Mesodermal cell (in vitro differentiated cells): ENCODE results near the gene CDO1. TPM values are rescaled to one million over a fixed set of nuclear protein-coding genes. Genes with fewer than 3 reads are reported as not detected.

ENCODE experiments used
- H3K27ac ChIP-seq: 2 replicates; pipeline ENCODE4 v1.7.0; 2013; ENCODE audit warnings: mild to moderate bottlenecking, low read depth, low read length, moderate library complexity; ENCODE audit not compliant: severe bottlenecking
- H3K36me3 ChIP-seq: 2 replicates; pipeline ENCODE4 v1.7.1; 2013; ENCODE audit warnings: mild to moderate bottlenecking, low read length, moderate library complexity; ENCODE audit not compliant: control insufficient read depth, insufficient read depth
- H3K4me1 ChIP-seq: one replicate; pipeline ENCODE4 v1.7.1; 2013; ENCODE audit warnings: mild to moderate bottlenecking, low read length; ENCODE audit not compliant: insufficient read depth, control insufficient read depth, poor library complexity, severe bottlenecking
- H3K4me3 ChIP-seq: 2 replicates; pipeline ENCODE4 v1.7.0; 2013; ENCODE audit warnings: low read length, control low read depth, mild to moderate bottlenecking; ENCODE audit not compliant: insufficient read depth, poor library complexity, severe bottlenecking; ENCODE audit errors: extremely low read depth
- H3K9me3 ChIP-seq: 2 replicates; pipeline ENCODE4 v1.7.1; 2013; ENCODE audit warnings: mild to moderate bottlenecking, low read length, moderate library complexity; ENCODE audit not compliant: control insufficient read depth
- WGBS, 2 experiments: methylation state at CpG; one replicate each; pipeline ENCODE4 v1.1.5; 2013; ENCODE audit warnings: missing lambda C conversion rate in 2 of 2; ENCODE audit not compliant: insufficient coverage in 2 of 2; 5-methylcytosine and 5-hydroxymethylcytosine counted together
- polyA plus RNA-seq, 2 experiments: library from polyadenylated mRNA; stranded (reverse); fragments of 50-300 nt; gene quantifications; one replicate each; pipeline ENCODE4 v1.2.3, GENCODE V29; 2013

CDO1 gene
- 10.2 TPM for polyA plus RNA-seq (2013, experiment 1 of 2)
- 10.0 TPM for polyA plus RNA-seq (2013, experiment 2 of 2)

- no peaks in the 10 kb centered on the region for H3K4me1 ChIP-seq
- H3K9me3 ChIP-seq = no peaks in the 10 kb centered on the region
- 0 to 2% methylated on average over 38 to 48 of the region's 69 CpGs for WGBS, 2 experiments
- no peaks in the 10 kb centered on the region for H3K36me3 ChIP-seq
- peak within 1 kb of the TSS; percentile 76 for H3K27ac ChIP-seq
- H3K4me3 ChIP-seq = peak within 1 kb of the TSS; percentile 62
Measured at GRCh38 chr5:115816226-115817081, at the start of gene CDO1. CDO1 (minus strand) TSS chr5:115816659; CDS start chr5:115816397, 262 bp downstream.

DNA sequence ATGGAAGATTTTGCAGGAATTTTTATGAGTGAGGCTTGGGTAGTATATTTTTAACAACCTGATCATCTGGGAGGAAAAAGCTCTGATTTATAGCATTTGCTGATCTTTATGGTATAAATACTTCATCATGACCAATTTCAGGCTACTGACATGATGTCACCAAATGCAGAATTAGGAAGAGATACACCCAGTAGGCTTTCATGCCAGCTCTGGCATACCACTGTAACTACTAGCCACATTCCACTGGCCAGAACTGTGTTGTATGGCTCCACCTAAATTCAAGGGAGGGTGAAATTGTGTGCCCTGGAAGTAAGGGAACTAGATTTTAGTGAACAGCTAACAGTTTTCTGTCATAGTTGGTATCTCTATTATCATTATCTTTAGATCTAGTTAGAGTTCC, 42.9 kb upstream of the CDO1 start:
- H3K9me3 ChIP-seq = no peaks in the 10 kb centered on the region
- no peaks in the 10 kb centered on the region for H3K36me3 ChIP-seq
- H3K4me3 ChIP-seq = no peak overlapping the region
- H3K27ac ChIP-seq = no peak overlapping the region
- peaks cover 16% of the 10 kb centered on the region for H3K4me1 ChIP-seq

DNA sequence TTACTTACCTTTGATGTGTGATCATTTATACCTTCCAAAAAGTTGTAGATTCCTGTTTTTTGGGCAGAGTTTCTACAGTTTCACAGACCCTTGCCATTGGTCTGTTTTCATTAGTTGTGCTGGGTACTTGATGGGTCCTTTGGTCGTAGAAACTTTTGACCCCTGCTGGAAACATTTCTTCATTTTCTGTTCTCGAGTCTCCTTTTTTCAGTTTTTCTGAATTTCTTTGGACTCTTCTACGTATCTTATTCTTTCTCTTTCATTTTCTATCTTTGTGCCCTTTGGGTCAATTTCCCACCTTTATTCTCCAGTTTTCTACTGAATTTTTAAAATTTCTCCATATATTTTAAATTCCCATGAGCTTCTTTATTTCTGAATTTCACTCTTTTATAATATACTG, 41.9 kb upstream of the CDO1 start:
- H3K27ac ChIP-seq = peak overlapping the region; percentile 3
- WGBS, 2 experiments = 87 to 100% methylated on average over 2 to 3 of the region's 3 CpGs
- H3K9me3 ChIP-seq = peaks cover 9% of the 10 kb centered on the region
- peaks cover 16% of the 10 kb centered on the region for H3K4me1 ChIP-seq
- no peak overlapping the region for H3K4me3 ChIP-seq
- no peaks in the 10 kb centered on the region for H3K36me3 ChIP-seq

- Histone ChIP-seq H3K36me3 (no peaks in the 10 kb centered on the region), H3K27ac (peak overlapping the region; percentile 3), H3K9me3 (peaks cover 11% of the 10 kb centered on the region), H3K4me3 (no peak overlapping the region), H3K4me1 (peaks cover 16% of the 10 kb centered on the region)
- WGBS, 2 experiments = no CpG with 5 or more reads among the region's 2 CpGs
Measured at GRCh38 chr5:115857626-115858349, 41.3 kb upstream of the CDO1 start.

- Histone ChIP-seq H3K27ac (no peak overlapping the region), H3K4me3 (no peak overlapping the region)
- WGBS, 2 experiments = no CpG with 5 or more reads among the region's 1 CpG
Measured at GRCh38 chr5:115857057-115857479, 40.6 kb upstream of the CDO1 start.

DNA sequence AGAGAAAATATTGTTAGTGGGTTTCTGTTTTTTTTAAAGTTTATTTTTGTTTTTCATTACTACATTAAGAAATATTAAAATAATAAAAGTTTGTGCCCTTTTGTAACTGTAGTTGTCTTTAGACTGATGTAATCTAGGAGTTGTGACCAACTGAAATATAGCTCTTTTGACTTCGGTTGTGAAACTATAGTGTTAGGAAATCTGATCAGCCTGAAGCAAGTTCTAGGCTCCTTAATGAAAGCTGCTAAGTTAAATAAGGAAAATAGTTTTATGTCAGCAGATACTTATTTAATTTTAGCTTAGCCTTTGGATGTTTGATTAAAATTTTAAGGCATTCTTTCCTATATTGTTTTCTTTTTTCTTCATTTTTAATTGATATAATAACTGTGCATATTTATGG, 39.5 kb upstream of the CDO1 start:
- no peak overlapping the region for H3K27ac ChIP-seq
- H3K4me1 ChIP-seq = peaks cover 16% of the 10 kb centered on the region
- H3K36me3 ChIP-seq = no peaks in the 10 kb centered on the region
- H3K4me3 ChIP-seq = no peak overlapping the region
- 71 to 100% methylated on average over 1 of the region's 1 CpG for WGBS, 2 experiments
- peaks cover 11% of the 10 kb centered on the region for H3K9me3 ChIP-seq

More at GRCh38 chr5:115857057-115857479, 40.6 kb upstream of the CDO1 start:
- peaks cover 16% of the 10 kb centered on the region for H3K4me1 ChIP-seq
- H3K9me3 ChIP-seq = peaks cover 11% of the 10 kb centered on the region
- no peaks in the 10 kb centered on the region for H3K36me3 ChIP-seq

- peaks cover 11% of the 10 kb centered on the region for H3K9me3 ChIP-seq
- WGBS, 2 experiments = no CpG with 5 or more reads among the region's 3 CpGs
- peaks cover 12% of the 10 kb centered on the region for H3K4me1 ChIP-seq
- no peaks in the 10 kb centered on the region for H3K36me3 ChIP-seq
- H3K4me3 ChIP-seq = no peak overlapping the region
- H3K27ac ChIP-seq = no peak overlapping the region
Measured at GRCh38 chr5:115854139-115854538, 37.7 kb upstream of the CDO1 start.

GRCh38 chr5:115850744-115851416, 34.4 kb upstream of the CDO1 start:
- no peaks in the 10 kb centered on the region for H3K36me3 ChIP-seq
- no peak overlapping the region for H3K4me3 ChIP-seq
- no peaks in the 10 kb centered on the region for H3K4me1 ChIP-seq
- 95 to 96% methylated on average over 3 of the region's 4 CpGs for WGBS, 2 experiments
- H3K27ac ChIP-seq = no peak overlapping the region
- H3K9me3 ChIP-seq = peaks cover 11% of the 10 kb centered on the region

- H3K9me3 ChIP-seq = peaks cover 11% of the 10 kb centered on the region
- H3K27ac ChIP-seq = no peak overlapping the region
- no peaks in the 10 kb centered on the region for H3K4me1 ChIP-seq
- no peaks in the 10 kb centered on the region for H3K36me3 ChIP-seq
- H3K4me3 ChIP-seq = no peak overlapping the region
- WGBS, 2 experiments = 94% methylated on average over 3 of the region's 3 CpGs
Measured at GRCh38 chr5:115849258-115849798, 32.9 kb upstream of the CDO1 start.

GRCh38 chr5:115847290-115847689, 30.8 kb upstream of the CDO1 start:
- H3K9me3 ChIP-seq = no peaks in the 10 kb centered on the region
- 80 to 94% methylated on average over 1 to 3 of the region's 7 CpGs for WGBS, 2 experiments
- no peak overlapping the region for H3K27ac ChIP-seq

More at GRCh38 chr5:115847290-115847689, 30.8 kb upstream of the CDO1 start:
- H3K4me3 ChIP-seq = no peak overlapping the region
- no peaks in the 10 kb centered on the region for H3K36me3 ChIP-seq
- H3K4me1 ChIP-seq = no peaks in the 10 kb centered on the region
